ENCODE results near the gene SLX4.
"Not testable (repeated sequence)": the region's sequence is repeated elsewhere in the genome, so short reads cannot be mapped to it uniquely, and the experiment has no call there.

SLX4 gene, protein sequence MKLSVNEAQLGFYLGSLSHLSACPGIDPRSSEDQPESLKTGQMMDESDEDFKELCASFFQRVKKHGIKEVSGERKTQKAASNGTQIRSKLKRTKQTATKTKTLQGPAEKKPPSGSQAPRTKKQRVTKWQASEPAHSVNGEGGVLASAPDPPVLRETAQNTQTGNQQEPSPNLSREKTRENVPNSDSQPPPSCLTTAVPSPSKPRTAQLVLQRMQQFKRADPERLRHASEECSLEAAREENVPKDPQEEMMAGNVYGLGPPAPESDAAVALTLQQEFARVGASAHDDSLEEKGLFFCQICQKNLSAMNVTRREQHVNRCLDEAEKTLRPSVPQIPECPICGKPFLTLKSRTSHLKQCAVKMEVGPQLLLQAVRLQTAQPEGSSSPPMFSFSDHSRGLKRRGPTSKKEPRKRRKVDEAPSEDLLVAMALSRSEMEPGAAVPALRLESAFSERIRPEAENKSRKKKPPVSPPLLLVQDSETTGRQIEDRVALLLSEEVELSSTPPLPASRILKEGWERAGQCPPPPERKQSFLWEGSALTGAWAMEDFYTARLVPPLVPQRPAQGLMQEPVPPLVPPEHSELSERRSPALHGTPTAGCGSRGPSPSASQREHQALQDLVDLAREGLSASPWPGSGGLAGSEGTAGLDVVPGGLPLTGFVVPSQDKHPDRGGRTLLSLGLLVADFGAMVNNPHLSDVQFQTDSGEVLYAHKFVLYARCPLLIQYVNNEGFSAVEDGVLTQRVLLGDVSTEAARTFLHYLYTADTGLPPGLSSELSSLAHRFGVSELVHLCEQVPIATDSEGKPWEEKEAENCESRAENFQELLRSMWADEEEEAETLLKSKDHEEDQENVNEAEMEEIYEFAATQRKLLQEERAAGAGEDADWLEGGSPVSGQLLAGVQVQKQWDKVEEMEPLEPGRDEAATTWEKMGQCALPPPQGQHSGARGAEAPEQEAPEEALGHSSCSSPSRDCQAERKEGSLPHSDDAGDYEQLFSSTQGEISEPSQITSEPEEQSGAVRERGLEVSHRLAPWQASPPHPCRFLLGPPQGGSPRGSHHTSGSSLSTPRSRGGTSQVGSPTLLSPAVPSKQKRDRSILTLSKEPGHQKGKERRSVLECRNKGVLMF (N-terminal part only)

DNA sequence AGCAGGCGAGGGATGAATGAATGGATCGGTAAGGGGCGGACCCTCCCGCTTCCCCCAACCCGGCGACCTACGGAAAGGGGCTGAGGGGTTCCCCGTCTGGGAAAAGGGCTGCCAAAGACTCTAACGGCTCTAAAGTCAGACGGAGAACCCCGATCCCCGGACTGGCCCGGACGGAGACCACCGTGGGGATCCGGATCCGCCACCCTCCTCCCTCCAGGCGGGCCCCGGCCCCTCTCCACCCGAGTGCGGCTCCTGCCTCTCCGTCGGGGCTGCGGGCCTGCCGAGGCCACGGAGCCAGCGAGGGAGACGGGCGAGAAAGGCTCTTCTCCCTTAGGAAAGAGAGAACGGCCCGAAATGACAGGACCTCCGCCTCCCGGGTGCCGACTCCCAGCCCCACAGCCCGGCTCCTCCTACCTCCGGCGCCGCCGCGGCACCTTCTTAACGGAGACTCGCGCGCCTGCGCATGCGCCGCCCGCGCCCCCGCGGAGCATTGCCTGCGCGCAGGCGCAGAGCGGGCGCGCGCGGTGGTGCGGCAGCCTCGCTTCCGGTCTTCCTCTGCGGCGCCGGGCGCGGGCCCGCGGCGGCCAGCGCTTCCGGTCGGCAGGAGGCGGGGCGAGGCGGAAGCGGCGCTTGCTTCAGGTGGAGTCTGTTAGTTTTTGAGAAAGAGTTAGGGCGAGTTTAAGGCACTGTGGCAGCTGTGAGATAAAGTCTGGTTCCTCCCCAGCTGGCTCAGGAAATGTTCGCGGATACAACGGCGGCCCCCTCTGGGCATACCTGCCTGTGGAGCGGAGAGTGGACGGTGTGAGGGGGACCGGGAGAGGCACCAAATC lies at the start of gene SLX4:
TSS of gene SLX4 (minus strand) at position 461 of the 830 bp plus-strand sequence. CDS start 2,642 bp downstream, outside the sequence.
- peak; percentile 86 for DNase-seq (ENCODE audit: low read depth)

DNA sequence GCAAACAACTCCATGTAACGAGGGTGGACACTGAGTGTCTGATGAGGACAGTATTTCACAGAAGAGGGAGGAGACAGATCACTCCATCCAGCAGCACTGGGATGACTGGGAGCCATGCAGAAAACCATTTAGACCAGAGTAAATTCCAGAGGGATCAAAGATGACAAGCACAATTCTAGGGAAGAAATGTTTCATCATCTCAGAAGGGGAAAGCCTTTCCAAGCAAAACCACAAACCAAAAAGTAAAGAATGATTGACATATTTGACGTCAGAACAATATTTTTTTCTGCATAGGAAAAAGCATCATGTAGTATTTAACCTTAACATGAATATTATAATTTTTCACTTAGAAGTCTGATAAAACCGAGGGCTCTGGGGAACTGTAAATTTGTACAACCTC lies 47.8 kb upstream of the SLX4 start:
- DNase-seq (ENCODE audit: low read depth): no peak

DNA sequence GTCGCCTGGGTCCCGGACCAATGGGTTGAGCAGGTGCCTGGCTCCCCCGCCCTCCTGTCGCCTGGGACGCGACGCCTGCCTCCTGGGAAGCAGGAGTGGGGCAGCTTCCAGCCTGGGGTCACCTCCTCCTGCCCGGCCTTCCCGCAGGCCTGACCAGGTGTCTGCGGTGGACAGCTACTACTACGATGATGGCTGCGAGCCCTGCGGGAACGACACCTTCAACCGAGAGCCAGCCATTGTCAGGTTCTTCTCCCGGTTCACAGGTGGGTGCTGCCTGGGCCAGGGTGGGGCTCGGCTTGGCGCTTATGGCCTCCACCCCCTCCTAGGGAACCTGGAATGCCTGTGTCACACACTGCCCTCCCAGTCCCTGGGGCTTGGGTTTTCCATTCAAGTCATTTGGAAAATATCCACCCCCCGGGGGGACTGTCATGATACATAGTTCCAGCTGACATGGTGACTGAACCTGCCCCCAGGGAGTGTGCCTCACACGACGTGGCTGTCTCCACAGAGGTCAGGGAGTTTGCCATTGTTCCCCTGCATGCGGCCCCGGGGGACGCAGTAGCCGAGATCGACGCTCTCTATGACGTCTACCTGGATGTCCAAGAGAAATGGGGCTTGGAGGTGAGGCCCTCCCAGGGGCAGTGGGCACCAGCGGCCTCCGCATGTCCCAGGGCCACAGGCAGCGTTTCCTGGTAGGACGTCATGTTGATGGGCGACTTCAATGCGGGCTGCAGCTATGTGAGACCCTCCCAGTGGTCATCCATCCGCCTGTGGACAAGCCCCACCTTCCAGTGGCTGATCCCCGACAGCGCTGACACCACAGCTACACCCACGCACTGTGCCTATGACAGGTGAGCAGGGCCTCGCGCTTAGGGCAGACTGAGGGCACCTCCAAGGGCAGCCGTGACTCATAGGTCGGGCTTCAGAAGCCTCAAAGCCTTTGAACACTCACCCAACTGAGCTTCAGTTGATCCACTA lies 45.4 kb upstream of the SLX4 start:
- no peak for DNase-seq (ENCODE audit: low read depth)

DNA sequence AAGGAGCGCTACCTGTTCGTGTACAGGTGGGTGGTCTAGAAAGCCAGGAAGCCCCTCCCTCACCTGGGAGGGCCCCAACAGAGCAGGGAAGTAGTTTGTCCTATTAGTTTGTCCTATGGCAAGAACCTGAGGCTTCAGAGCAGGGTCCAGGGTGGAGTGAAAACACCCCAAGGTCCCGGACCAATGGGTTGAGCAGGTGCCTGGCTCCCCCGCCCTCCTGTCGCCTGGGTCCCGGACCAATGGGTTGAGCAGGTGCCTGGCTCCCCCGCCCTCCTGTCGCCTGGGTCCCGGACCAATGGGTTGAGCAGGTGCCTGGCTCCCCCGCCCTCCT lies 44.7 kb upstream of the SLX4 start:
- DNase-seq (ENCODE audit: low read depth): not testable (repeated sequence)

DNA sequence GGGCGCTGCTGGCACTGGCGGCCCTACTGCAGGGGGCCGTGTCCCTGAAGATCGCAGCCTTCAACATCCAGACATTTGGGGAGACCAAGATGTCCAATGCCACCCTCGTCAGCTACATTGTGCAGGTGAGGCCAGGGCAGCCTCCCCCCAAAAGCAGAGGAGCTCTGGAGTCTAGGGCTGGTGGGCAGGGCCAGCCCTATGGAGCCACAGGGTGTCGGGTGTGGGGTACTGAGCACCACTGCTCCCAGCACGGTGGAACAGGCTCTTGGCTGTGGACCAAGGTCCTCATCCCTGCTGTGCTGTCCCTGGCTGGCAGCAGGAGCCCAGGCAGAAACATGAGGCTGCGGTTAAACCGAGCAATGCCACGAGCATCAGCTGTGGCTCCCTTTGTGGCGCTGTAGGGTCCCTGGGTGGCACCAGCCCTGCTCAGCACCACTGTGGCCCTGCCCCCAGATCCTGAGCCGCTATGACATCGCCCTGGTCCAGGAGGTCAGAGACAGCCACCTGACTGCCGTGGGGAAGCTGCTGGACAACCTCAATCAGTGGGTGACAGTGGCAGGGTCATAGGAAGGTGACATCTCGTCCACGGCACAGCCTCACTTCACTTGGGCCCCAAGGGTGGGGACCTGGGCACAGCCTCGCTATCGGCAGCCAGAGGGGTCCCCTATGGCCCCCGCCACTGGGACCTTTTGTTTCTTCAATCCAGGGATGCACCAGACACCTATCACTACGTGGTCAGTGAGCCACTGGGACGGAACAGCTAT lies 44.2 kb upstream of the SLX4 start:
- no peak for DNase-seq (ENCODE audit: low read depth)

DNA sequence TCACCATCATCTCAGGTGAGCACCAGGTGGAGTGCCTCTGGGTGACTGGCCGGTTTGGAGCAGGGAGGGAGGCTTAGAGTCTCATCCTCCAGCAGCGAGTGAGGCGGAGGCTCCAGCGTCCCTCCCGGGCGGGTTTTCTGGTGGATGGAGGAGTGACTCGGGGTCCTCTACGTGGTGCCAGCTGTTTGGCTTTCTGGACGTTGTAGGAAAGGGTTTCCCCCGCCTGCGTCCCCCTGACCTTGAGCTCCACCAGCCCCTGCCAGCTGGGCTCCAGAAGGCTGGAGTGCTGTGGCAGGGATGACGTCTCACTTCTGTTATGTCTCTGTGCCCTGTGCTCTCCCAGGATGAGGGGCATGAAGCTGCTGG lies 43.6 kb upstream of the SLX4 start:
- no peak for DNase-seq (ENCODE audit: low read depth)

DNA sequence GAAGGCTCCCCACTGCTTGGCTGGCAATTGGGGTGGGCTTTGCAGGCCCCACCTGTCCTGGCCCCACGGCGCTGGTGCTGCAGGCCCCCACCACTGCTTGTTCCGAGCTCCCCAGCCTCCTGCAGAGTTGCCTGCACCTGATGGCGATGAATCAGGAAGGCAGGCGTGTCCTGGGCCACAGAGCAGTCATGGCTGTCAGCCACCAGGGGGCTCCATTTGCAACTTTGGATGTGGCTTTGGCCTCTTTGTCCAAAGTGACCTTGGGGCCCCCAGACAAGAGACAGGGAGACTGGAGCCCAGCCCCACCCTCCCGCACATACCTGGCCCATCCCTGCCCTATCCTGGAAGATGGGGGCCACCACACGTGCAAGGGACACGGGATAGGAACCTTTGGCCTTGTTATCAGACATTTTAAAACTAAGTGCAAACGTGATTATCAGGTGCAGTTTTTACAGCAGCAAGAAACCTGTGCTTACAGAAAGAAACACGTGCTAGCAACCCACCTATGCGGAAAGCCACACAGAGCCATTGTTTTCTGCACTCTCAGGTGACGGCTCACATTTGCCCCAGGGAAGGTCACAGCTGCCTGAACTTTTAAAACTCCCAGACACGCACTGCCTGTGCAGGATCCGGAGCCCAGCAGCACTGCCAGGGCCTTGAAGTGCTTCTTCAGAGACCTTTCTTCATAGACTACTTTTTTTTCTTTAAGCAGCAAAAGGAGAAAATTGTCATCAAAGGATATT lies 43.0 kb upstream of the SLX4 start, which contains the start of gene DNASE1:
TSS of gene DNASE1 (plus strand) at position 443 of the 743 bp plus-strand sequence. CDS start 683 bp downstream, outside the sequence.
- peak; percentile 12 for DNase-seq (ENCODE audit: low read depth)

DNA sequence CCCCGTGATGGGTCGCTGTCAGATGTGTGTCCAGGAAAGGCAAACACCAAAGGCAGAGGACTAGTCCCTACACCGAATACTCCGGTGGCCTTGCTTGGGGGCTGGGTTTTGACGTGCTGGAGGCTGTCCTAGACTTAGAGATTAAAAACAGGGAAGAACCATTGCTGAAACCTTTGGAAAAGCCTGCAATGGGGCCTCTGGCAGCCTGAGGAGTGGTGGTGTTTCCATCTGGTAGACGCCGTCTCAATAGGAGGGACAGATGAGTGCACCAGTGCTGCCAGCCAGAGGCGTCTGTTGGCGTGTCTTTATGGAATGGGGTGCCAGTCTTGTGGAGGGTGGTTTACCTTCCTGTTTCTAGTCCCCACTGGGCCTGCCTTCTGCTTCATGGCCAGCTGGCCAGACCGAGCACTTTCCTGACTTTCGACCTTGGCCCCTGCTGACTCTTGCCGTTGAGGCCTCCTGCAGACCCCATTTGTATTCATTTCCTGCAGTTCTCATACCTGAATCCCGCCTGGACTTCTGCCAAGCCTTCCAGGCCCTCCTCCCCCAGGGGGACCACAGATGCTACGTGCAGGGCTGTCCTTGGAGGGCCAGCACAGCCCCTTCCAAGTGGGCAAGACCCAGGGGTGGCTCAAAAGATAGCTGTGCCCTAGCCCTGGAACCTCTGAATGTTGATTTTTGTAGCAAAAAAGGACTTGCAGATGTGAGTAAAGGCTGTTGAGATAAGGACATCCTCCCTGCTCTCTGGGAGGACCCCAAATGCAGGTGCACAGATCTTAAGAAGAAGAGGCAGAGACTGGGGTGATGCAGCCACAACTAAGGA lies 41.2 kb upstream of the SLX4 start:
- DNase-seq (ENCODE audit: low read depth): no peak

DNA sequence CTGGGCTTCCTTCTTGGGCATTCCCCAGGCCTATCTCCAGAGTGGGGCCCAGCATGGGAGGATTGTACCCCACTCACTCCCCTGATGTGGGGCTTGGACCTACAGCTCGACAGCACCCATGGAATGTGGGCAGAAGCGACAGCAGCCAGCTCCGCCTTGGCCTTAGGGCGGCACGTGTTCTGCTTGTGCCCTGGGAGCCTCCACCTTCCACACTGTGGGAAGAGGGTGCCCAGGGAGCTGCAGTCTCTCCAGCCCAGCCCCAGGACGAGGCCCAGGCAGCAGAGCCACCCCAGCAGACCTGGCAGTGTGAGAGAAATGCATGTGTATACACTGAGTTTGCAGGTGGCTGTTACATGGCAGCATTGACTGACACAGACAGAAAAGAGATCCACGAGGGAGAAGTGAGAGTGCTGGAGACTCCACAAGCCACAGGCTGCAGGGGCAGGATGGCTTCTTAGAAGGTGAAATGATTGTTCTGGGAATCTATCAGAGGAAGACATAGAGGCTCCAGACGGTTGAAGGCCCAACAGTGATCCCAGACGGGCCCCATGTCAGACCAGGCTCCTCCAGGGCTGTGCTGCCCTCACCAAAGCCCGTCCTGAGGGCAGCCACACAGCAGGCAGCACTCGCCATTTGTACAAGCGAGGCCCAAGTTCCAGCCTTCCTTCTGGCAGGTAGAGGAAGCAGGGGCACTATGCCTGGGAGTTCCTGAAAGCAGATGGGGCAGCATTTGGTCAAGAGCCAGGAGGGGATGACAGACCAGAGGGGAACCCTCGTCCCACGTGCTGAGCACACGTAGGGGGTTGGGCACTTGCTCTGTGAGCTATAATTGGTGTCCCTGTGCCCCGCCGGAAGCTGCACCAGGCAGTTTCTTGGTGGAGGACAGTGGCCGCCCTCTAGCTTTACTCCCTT lies 40.3 kb upstream of the SLX4 start:
- no peak for DNase-seq (ENCODE audit: low read depth)

DNA sequence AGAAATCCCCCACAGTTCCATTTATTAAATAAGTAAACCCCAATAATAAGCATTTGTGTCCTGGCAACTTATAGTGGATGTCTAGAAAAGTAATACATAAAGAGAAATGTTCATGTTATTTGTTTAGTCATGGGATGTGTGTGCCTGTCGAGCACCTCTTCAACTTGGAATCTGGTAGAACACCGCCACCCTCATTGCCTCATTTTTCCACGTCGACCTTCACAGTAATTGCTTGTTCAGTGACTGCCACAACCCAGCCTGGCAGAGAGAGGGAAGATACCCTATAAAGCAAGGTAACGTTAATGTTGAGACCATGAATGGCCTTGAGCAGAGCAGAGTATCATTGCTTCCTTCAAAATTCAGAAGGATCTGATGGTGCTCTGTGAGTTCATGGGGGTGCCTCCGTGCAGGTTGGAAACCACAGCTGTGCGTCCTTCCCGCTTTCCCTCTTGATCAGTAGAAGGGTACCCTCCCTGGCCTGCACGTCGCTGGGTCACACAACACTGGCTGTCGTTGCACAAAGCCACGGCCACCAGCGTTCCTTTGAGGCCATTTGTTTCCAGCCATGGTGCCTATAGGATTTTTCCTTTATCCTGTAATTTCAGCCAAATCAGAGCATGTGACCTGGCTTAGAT lies 39.3 kb upstream of the SLX4 start:
- DNase-seq (ENCODE audit: low read depth): no peak

DNA sequence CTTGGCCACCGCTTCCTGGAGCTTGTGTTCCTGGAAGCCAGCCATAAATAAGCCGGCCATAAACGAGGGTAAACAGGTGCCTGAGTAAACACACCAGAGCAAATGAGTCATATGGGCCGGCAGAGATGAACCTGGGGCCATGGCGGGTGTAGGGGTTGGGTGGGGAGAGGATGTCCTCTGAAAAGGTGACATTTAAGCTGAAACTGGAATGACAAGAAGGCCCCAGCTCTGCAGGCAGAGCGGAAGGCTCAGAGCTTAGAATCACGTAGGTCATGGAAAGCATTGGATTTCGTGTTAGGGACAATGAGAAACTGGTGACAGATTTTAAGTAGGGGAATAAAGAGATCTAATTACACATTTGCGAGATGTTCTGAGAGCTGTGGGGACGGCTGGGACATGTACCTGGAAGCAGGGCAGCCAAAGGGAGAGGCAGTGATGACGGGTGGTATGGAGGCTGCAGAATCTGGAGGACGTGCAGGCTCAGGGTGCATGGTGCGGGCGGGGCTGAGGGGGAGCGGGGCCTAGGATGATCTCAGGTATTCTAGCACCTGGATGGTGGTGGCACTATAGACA lies 35.0 kb upstream of the SLX4 start:
- no peak for DNase-seq (ENCODE audit: low read depth)

DNA sequence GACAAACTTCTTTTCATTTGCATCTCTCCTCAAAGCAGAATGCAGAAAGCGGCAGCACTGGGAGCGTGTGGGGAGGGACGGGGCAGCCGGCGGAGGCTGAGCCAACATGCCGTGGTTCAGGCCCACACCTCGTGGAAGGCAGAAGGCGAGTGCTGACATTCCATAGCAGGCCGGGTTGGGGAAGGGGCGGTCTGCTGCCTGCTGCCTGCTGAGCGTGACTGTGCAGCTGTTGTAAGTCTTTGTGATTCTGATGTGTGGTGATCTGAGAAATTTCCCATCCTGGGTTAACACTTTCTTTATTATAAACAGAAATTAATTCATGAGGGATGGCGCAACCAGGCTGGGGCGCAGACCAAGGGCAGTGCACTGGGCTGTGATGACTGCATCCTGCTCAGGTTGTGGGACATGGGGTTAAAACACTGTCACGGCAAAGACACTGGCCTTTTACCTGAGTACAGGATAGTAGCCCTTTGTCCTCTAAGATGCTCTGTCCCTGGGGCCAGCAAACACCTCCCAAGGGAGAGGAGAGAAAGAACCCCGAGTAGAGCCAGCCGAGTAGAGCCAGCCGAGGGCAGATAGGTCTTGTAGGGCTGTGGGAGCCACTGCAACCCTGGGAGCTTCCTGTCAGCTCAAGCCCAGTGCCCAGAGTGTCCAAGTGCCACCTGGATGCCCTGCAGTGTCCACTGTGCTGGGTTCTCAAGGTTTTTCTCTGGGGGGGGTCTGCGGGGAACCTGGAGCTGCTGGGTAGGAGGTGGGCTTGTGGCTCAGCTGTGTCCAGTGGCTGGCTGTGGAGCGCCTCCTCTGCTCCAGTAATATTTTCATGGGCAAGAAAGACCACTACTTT lies 34.3 kb upstream of the SLX4 start:
- DNase-seq (ENCODE audit: low read depth): no peak

DNA sequence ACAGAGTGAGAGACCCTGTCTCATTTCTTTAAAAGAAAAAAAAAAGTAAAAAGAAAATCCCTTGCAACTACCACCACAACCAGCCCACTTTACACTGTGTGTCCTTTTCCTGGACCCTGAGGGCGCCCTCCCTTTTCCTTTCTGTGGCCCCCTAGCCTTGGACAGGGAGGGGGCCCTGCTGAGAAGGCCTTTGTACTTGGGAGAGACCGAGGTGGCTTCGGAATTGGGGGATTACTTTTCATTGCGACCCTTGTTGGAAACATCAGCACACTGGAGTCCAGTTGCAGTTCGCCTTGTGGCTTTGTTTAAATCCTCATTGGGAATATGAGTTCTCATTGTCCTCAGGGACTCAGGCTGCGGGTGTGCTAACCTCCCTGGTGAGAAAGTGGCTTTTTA lies 33.7 kb upstream of the SLX4 start:
- DNase-seq (ENCODE audit: low read depth): no peak

DNA sequence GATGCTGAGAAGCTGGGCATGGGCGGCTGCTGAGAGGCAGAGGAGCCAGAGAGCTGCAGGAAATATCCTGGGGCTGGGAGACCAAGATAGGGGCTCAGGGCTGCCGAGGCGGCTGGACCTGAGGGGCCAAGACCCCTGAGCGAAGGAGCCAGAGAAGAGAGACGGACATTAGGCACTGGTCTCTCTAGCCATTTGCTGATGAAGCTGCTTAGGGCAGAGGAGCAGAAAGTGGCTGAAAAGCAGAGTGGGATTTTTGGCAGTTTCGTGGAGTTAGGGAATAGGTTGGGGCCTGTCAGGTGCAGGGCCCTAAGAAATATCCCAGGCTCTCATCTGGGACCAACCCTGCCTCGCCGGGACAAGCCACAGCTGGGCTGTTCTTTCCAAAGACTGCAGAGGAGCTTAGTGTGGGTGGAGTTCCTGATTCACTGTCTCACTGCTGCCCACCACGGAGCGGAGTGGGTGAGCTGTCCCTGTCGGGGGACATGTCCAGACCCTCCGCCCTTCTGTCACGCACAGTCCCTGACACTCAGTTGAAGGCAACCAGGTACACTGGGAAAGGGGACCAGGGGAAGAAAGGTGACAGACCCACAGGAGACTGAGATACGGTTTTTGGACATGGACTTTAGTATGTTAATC lies 31.8 kb upstream of the SLX4 start:
- no peak for DNase-seq (ENCODE audit: low read depth)
